ENCODE measurements around the gene PREPL. TPM values are rescaled to one million over a fixed set of nuclear protein-coding genes. Genes with fewer than 3 reads are reported as not detected.
"Not testable (repeated sequence)": the region's sequence is repeated elsewhere in the genome, so short reads cannot be mapped to it uniquely, and the experiment has no call there.

Gene PREPL
- polyA plus RNA-seq, 3 donors = 169 to 198 (median 184) TPM

DNA sequence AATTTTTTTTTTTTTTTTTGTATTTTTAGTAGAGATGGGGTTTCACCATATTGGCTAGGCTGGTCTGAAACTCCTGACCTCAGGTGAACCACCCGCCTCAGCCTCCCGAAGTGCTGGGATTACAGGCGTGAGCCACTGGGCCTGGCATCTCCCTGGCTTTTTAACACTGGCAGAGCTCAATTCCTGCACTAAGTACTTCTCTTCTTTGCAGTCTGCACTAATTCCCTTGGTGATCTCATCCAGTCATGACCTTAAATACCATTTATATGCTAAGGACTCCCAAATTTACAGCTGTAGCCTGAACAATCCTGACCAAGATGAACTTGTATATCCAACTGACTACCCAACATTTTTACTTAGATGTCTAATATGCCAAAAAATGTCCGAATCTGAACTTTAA, 10.2 kb downstream of the PREPL start:
- DNase-seq (ENCODE audit: low read depth in 3 of 3, low spot score in 2 of 3) = no peak

DNA sequence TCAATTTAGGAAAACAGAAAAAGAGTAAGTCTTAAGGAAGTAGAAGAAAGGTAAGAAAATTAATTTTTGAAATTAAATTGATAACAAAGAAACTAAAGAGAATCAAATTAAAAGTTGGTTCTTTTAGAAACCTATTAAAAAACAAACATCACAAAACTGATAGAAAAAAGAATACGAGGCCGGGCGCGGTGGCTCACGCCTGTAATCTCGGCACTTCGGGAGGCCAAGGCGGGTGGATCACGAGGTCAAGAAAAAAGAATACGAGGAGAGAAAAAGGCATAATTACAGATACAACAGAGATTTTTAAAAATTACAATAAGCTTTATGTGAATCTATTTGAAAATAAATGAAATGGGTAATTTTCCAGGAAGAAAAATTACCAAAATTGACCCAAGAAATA, 11.8 kb downstream of the PREPL start:
- no peak for DNase-seq (ENCODE audit: low read depth in 3 of 3, low spot score in 2 of 3)

DNA sequence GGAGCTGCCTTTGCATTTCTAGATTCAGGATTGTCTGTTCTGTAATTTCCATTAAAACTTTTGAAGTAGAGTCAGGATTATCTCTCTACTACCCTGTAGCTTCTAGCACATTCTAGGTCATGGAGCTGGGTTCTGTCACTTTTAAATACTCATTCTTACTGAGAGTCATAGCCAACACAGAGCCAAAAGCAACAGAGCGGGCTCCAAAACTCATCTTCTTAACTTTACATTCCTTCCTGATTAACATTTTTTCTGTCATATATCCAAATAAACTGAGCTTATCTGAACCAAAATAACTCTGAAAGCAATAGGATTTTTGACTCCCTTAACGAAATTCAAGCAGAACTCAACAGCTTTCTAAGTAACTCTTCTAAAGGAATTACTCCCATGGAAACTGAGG, 12.9 kb downstream of the PREPL start:
- no peak for DNase-seq (ENCODE audit: low read depth in 3 of 3, low spot score in 2 of 3)

DNA sequence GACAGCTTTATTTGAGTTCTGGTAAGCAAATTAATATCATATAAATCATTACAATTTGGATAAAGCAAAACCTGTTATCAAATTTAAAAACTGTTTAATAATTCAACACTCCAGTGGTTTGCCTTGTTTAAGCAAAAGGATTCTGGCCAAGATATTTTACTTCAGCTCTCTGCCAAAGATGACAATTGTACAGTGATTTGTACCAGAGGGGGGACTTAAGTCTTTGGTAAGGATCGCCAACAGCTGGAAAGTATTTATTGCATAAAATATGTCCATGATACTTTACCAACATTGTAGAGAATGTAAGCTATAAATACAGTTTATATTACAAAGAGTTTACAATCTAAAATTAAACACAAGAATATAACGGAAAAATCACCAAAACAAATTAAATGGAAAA, 13.8 kb downstream of the PREPL start:
- no peak for DNase-seq (ENCODE audit: low read depth in 3 of 3, low spot score in 2 of 3)

DNA sequence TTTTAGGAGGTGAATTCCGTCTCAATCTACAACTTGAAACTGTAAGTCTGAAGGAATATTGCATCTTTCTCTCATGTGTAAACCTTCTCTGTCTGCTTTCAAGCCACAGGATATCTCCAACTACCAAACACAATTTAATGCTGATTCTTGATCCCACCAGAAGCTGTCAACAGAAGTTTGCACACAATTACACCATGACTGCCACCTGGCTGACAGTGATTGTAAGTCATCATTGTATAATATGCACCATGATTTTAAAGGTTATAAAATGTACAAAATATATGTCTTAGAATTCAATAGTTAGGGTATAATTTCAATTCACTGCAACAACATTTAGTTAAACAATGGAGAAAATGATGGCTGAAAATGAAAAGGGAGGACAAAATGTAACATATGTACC, 18.4 kb downstream of the PREPL start:
- no peak for DNase-seq (ENCODE audit: low read depth in 3 of 3, low spot score in 2 of 3)

DNA sequence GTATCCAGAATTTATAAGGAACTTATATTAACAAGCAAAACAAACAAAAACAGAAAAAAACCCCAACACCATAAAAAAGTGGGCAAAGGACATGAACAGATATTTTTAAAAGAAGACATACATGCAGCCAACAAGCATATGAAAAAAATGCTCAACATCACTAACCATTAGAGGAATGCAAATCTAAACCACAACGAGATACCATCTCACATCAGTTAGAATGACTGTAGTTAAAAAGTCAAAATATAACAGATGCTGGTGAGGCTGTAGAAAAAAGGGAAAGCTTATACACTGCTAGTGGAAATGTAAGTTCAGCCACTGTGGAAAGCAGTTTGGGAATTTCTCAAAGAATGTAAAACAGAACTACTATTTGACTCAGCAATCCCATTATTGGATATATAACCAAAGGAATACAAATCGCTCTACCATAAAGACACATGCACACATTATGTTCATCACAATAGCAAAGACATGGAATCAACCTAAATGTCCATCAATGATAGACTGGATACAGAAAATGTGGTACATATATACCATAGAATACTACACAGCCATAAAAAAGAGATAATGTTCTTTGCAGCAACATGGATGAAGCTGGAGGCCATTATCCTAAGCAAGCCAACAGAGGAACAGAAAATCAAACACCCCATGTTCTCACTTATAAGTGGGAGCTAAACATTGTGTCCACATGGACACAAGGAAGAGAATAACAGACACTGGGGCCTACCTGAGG, 25.3 kb downstream of the PREPL start:
- no peak for DNase-seq (ENCODE audit: low read depth in 3 of 3, low spot score in 2 of 3)

DNA sequence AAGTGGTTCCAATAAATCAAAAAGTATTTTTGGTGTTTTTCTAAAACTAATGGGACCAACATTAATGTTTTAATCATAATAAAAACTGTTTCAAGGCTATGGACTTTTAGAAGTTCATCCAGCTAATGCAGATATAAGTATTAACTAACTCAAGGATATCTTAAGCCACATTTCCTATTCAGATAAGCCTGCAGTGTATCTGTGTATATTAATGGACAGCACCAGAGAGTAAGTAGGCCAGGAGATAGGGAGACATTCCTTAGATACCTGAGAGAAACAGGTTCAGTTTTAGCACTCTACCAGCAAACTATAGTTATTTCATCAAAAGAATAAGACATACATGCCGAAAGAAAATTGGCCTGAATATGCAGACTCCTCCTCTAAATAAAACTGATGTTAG, 27.3 kb downstream of the PREPL start:
- DNase-seq (ENCODE audit: low read depth in 3 of 3, low spot score in 2 of 3) = no peak

DNA sequence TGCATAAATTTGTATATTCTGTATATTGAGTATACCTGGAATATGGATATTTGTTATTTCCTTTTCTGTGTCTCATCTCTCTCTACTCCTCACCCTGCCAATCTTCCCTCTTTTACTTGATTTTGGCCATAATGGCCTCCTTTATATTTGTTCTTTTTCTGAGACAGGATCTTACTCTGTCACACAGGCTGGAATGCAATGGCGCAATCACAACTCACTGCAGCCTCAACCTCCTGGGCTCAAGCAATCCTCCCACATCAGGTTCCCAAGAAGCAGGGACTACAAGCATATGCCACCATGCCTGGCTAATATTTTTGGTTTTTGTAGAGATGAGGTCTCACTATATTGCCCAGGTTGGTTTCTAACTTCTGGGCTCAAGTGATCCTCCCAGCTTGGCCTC, 30.5 kb downstream of the PREPL start:
- no peak for DNase-seq (ENCODE audit: low read depth in 3 of 3, low spot score in 2 of 3)

DNA sequence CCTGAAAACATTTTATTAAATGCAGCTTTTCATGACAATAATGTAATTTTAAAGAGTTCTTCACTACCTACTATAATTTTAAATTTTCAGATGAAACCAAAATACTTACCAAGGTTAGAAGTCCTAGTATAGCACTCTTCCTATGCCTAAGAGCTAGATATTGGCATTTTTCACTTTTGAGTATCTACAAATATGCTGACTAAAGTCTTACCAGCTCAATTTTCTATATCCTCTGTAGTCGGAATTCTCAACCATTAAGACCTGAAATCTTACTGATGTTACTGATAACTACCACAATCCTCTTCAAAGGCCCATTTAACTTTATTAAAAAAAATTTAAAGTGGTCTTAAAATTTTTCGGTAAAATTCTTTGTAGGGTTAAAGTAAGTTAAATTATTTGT, 32.0 kb downstream of the PREPL start:
- DNase-seq (ENCODE audit: low read depth in 3 of 3, low spot score in 2 of 3) = no peak

DNA sequence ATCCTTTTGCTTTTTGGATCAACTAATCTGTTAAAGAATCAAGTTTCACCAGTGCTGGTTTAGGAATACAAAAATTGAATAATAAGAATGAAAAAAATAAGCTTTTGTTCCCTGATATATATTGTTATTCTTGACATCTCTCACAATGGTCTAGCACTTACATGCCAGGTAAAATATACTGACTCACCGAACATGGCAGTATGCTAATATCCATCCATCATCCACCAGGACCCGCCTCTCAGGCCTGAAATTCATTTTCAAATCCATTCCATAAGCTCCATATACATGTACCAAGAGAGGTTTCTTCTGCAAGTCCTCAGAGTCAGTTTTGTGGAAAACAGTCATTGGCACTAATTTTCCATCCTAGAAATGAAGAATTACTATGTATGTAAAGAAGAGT, 32.5 kb downstream of the PREPL start:
- no peak for DNase-seq (ENCODE audit: low read depth in 3 of 3, low spot score in 2 of 3)

DNA sequence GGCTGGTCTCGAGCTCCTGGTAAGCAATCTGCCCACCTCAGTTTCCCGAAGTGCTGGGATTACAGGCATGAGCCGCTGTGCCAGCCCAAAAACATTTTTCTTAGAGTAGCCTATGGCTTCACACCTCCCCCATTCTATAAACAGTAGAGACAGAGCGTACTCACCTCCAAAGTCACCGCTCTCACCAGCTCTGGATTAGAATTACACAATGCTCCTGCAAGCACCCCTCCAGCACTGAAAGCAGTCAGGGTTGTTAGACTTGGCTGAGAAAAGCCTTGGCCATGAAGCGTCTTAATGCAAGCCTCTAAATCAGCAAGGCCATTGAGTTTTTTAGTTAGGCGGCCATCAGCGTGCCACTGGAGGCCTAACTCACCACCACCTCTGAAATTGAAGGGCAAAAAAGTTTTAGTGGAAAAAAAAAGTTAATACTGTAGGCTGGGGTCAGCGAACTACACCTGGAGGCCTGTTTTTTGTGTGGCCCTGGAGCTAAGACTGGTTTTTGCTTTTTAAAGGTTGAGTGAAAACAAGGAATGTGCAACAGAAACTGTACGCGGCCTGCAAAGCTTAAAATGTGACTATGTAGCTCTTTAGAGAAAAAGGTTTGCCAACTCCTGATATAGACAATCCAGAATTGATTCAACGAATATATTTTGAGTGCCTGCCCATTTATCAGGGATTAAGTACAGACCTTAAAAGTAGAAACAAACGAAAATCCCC, 34.6 kb downstream of the PREPL start:
- DNase-seq (ENCODE audit: low read depth in 3 of 3, low spot score in 2 of 3) = peak in 1 of 3 donors; percentile 15

DNA sequence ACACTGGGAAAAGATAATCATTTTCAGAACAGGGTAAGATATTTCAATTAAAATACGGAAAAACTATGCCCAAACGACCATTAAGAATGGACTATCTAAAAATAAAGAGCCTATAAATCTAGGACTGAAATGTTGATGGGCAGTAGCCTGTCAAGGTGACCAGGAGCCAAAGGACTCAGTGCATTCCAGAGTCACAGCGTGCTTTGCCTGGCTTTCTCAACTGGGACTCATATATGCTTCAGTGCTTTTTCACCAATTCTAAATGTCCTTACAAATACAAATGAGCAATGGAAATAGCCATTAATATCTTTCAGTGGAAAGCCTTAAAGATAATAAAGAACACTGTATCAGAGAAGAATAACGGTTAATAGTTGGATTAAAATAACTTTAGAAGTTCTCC, 35.4 kb downstream of the PREPL start:
- DNase-seq (ENCODE audit: low read depth in 3 of 3, low spot score in 2 of 3) = no peak

DNA sequence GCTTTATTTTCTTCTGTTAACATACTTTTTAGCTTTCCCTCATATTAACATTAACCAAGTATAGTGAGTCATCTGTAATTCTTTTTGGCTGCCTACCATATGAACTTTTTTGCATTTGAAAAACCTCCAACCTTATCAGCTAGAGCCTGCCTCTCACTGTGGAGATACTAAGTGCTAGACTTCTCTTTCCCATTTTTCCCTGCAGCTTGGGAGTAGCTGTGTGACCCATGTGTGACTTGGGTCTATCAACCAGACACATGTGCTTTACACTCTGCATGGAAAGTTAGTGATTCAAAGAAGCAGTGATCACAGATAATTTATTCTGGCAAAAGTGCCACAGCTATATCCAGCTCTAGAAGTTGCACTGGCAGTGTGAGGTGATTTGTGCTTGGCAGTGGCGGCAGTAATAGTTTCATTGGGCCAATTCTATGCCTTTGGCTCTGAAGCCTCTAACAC, 36.3 kb downstream of the PREPL start:
- DNase-seq (ENCODE audit: low read depth in 3 of 3, low spot score in 2 of 3) = no peak

DNA sequence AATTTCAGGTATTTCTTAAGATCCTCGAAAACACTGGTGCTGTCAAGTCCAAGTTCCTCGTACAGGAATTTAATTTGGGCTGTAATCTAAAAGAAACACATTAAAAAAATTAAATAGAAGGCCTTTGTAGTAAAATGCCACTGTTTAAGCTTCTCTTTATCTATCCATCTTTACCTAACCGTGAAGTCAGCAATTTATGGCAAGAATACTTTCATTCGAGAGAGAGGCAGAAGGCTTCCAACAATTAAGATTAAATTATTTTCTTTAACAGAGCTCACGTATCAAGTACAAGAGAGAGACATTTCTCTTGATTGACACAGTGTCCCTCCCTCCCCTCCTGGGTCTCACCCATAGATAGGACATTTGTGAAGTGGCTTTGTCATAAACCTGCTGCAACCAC, 39.9 kb downstream of the PREPL start:
- no peak for DNase-seq (ENCODE audit: low read depth in 3 of 3, low spot score in 2 of 3)

DNA sequence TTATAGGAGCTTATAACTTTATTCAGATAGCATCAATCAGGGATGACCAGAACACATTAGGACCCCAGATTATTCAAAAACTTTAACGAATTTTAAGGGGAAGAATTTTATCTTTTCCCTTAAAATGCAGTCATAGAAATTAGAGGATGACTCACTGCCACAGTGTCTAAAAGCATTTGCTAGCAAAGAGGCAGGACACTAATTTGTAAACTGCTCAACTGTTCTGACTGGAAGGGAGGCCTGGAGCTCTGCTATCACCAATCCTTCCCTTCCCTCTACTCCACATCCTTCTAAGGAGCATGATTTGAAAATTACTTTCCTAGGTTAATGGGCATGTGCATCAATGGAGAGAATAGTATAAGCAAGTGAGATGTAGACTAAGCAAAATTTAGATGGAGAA, 40.5 kb downstream of the PREPL start:
- DNase-seq (ENCODE audit: low read depth in 3 of 3, low spot score in 2 of 3) = no peak

DNA sequence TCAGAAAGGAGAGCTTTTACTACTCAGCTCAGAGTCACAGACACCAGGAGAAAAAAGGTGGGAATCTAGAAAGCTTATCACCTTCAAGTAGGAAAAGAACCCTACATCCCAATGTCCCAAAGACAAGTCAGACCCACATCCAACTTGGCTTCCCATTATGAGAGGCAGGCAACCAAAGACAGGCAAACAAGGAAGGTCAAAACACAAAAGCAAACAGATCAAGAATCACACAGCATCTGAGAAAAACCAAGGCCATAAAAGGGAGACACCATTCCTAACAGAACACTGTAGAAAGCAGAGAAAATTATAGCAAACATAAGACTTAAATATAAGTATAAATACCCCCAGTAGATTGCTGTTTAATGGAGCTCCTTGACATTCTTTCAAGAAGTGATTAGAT, 45.3 kb downstream of the PREPL start:
- DNase-seq (ENCODE audit: low read depth in 3 of 3, low spot score in 2 of 3) = no peak

DNA sequence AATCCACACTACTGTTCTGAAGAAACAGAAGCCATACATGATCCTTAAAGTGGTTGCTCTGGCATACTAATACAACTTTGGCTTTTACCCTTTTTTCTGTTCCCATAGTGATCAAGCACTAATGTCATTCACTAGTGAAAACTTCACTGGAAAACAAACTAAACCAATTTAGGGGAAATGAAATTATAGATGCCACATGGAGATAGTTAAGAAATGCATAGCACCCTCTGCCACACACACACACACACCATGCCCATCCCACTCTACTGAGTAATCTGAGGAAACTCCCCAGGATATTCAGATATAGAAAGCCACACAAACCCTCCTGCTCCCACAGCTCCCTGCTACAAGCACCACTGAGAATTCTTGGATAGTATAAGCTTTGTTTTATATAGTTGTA, 46.9 kb downstream of the PREPL start:
- no peak for DNase-seq (ENCODE audit: low read depth in 3 of 3, low spot score in 2 of 3)

DNA sequence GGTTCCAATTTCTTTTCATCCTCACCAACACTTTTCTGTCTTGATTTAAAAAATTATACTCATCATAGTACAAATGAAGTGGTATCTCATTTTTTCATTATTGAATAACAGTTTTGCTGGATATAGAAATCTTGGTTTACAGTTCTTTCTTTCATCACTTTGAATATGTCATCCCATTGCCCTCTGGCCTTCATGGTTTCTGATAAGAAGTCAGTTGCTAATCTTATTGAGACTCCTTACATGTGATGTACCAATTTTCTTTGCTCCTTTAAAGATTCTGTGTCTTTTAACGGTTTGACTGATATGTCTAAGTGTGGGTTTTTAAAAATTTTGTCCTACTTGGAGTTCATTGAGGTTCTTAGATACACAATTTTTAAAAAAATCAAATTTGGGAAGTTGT, 51.0 kb downstream of the PREPL start:
- DNase-seq (ENCODE audit: low read depth in 3 of 3, low spot score in 2 of 3) = no peak

DNA sequence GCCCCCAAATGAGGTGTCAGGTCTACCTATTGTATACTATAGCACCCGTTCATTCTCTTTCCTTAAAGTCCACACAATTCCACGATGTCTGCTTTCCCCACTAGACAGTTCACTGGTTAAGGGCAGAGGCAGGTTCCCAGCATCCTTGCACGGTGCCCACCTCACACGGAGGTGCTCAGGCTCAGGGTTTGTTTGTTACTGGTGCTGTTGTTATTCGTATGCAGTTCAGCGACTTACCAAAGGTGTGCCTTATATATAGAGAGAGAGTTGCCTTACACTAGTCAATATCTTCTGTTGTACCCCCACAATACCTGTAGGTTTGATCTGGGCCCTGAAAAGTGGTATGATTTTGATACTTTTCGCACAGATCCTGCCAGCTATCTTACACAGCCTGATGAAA, 55.4 kb downstream of the PREPL start:
- no peak for DNase-seq (ENCODE audit: low read depth in 3 of 3, low spot score in 2 of 3)

DNA sequence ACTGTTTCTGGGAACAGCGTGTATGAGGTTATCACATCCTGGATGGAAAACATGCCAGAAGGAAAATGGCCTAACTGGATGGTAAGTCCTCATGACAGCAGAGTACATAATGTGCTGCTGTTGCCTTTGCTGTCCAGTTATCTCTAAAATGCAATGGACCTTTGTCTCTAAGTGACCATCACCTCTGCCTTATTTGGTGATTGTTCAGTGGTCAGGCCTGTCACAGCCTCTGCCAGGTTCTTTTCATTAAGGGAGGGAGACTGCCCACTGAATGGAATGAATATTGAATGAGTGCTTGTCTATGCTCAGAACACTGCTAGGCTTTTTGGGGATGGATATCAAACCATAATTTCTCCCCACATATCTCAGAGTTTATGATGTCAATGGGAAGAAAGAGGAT, 57.0 kb downstream of the PREPL start:
- no peak for DNase-seq (ENCODE audit: low read depth in 3 of 3, low spot score in 2 of 3)

DNA sequence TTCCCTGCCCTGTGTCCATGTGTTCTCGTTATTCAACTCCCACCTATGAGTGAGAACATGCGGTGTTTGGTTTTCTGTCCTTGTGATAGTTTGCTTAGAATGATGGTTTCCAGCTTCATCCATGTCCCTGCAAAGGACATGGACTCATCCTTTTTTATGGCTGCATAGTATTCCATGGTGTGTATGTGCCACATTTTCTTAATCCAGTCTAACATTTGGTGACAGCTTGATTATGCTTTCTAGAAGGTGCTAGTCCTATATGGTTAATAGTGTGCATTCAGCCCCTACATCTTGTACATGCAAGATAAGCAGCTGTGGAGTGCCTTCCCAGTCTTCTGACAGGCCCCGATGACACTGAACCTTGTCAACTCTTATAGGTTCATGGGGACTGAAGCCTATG, 57.5 kb downstream of the PREPL start:
- DNase-seq (ENCODE audit: low read depth in 3 of 3, low spot score in 2 of 3) = not testable (repeated sequence)

DNA sequence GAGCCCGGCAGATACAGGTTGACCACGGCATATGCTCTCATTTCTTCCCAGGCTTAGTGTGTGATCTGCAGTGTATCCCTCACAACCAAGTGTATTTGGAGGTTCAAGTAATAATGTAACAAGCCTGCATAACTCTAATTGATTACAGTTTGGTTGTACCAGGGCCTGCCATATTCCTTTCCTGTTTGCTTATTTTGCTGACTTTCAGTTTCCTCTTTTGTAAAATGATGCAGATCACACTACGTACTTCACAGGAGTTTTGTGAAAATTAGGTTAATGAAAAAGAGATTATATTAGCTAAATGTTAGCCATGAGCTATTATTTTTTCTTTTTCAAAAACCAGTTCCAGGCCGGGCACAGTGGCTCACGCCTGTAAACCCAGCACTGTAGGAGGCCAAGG, 60.2 kb downstream of the PREPL start:
- no peak for DNase-seq (ENCODE audit: low read depth in 3 of 3, low spot score in 2 of 3)

DNA sequence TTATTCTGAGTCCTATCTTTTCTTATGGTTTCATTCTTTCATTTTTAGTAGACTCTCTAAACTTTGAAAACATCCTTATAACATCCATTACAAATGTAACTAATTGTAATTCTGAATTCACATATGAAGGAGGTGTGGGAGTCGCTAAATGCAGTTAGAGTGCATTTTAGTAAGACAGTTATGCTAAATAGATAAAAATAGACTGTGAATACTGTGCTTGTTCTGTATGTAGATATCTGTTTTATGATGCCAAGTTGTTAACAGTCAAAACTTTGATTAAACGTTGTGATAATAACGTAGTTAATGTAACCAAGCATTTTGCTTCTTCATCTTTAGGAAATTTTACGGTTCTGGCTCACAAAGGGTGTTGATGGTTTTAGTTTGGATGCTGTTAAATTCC, 61.7 kb downstream of the PREPL start:
- DNase-seq (ENCODE audit: low read depth in 3 of 3, low spot score in 2 of 3) = no peak
